ENCODE measurements around the gene LYPD3. TPM values are rescaled to one million over a fixed set of nuclear protein-coding genes. Genes with fewer than 3 reads are reported as not detected.

Gene LYPD3
- total and polyA plus RNA-seq, 2 experiments from 2014 or later = 3.3 to 4.6 TPM

- Mint-ChIP-seq H3K4me1 (peaks cover 8% of the 10 kb centered on the region; the same call in 2 of the 3 replicates), H3K27ac (no peak overlapping the region), H3K4me3 (no peak overlapping the region), H3K36me3 (ENCODE audit: low read depth) (peaks cover 7% of the 10 kb centered on the region; the same call in 1 of the 3 replicates), H3K9me3 (peaks cover 14% of the 10 kb centered on the region), H3K27me3 (ENCODE audit: insufficient read depth, low read depth, poor library complexity) (peaks cover 2% of the 10 kb centered on the region)
- Histone ChIP-seq H3F3A (replicated peaks; ENCODE audit: low read depth) (no peaks in the 10 kb centered on the region), H3K4me3 (no peak overlapping the region), H3K27me3 (ENCODE audit: insufficient read depth) (no peaks in the 10 kb centered on the region), H3K9me2 (ENCODE audit: insufficient read depth) (no peaks in the 10 kb centered on the region), H3K79me2 (replicated peaks; ENCODE audit: insufficient read depth) (no peaks in the 10 kb centered on the region), H2AFZ (no peak overlapping the region), H4K20me1 (replicated peaks; ENCODE audit: insufficient read depth) (no peaks in the 10 kb centered on the region), H3K36me3 (ENCODE audit: insufficient read depth) (no peaks in the 10 kb centered on the region), H3K27ac (ENCODE audit: low read depth) (no peak overlapping the region), H3K4me2 (no peak overlapping the region), H3K4me1 (ENCODE audit: insufficient read depth) (no peaks in the 10 kb centered on the region)
- no peak for ATAC-seq
- no peak for DNase-seq (ENCODE audit: low spot score)
- TF ChIP-seq NANOG (IDR thresholded peaks at IDR 0.05; ENCODE audit: borderline replicate concordance) (no peak), ETS1 (IDR thresholded peaks at IDR 0.05) (no peak), ZNF331 (CRISPR knock-in tag; IDR thresholded peaks at IDR 0.05; ENCODE audit: low read depth) (no peak), ZNF114 (CRISPR knock-in tag; IDR thresholded peaks at IDR 0.05) (no peak), EZH2 (IDR thresholded peaks at IDR 0.05; ENCODE audit: low read depth, unreplicated experiment) (no peak), JUNB (IDR thresholded peaks at IDR 0.05; ENCODE audit: unreplicated experiment) (no peak), STAT1 (IDR thresholded peaks at IDR 0.05; ENCODE audit: unreplicated experiment) (no peak), EZH2phosphoT487 (IDR thresholded peaks at IDR 0.05; ENCODE audit: unreplicated experiment) (no peak), REST (IDR thresholded peaks at IDR 0.05; ENCODE audit: unreplicated experiment) (no peak), ZNF462 (CRISPR knock-in tag; IDR thresholded peaks at IDR 0.05) (no peak), CREB1 (CRISPR knock-in tag; IDR thresholded peaks at IDR 0.05; ENCODE audit: low read depth) (no peak), POLR2AphosphoS5 (IDR thresholded peaks at IDR 0.05; ENCODE audit: low read depth) (no peak), CTCF (conservative IDR thresholded peaks at IDR 0.05; ENCODE audit: low read depth in 2 of 2) (no peak)
Observed at GRCh38 chr19:43454031-43454430, 11.4 kb downstream of the LYPD3 start.
